RWPE2 (cell line): ENCODE measurements around the gene ABHD17C.

Experiments used
- ATAC-seq: fragments of 200-7000 bp; cut with Tn5 transposase; 3 replicates; pipeline ENCODE4 v1.9.1; 2021; ENCODE audit warnings: low read depth
- DNase-seq: peaks from one replicate; pipeline ENCODE4 v3.0.0-alpha.2; 2020; ENCODE audit warnings: low spot score
- H3K27ac ChIP-seq: fragments of 450-650 bp; 2 replicates; pipeline ENCODE4 v1.5.1; 2017; ENCODE audit warnings: mild to moderate bottlenecking; ENCODE audit not compliant: poor library complexity, severe bottlenecking
- H3K27me3 ChIP-seq: fragments of 250-450 bp; sonication (Bioruptor Pico); 2 replicates; pipeline ENCODE4 v1.5.1; 2021; ENCODE audit warnings: mild to moderate bottlenecking, moderate library complexity; ENCODE audit not compliant: insufficient read depth, poor library complexity, severe bottlenecking
- H3K36me3 ChIP-seq: fragments of 250-450 bp; sonication (Bioruptor Pico); 2 replicates; pipeline ENCODE4 v1.5.1; 2020; ENCODE audit warnings: low read depth, mild to moderate bottlenecking, moderate library complexity
- H3K4me1 ChIP-seq: fragments of 250-450 bp; sonication (Bioruptor Pico); 2 replicates; pipeline ENCODE4 v1.5.1; 2021; ENCODE audit warnings: mild to moderate bottlenecking, moderate library complexity; ENCODE audit not compliant: insufficient read depth, poor library complexity, severe bottlenecking
- H3K4me3 ChIP-seq: fragments of 250-450 bp; sonication (Bioruptor Pico); 2 replicates; pipeline ENCODE4 v1.5.1; 2021; ENCODE audit warnings: mild to moderate bottlenecking, moderate library complexity; ENCODE audit not compliant: severe bottlenecking
- H3K9me3 ChIP-seq: fragments of 250-450 bp; sonication (Bioruptor Pico); 2 replicates; pipeline ENCODE4 v1.5.1; 2021; ENCODE audit warnings: mild to moderate bottlenecking, moderate library complexity; ENCODE audit not compliant: severe bottlenecking
- TF ChIP-seq, protein P1 (sequence below): fragments of 450-650 bp; IDR thresholded peaks from one replicate; pipeline ENCODE4 v1.5.1; 2017; ENCODE audit warnings: mild to moderate bottlenecking, moderate library complexity; ENCODE audit not compliant: poor library complexity, severe bottlenecking

The ABHD17C gene

DNA sequence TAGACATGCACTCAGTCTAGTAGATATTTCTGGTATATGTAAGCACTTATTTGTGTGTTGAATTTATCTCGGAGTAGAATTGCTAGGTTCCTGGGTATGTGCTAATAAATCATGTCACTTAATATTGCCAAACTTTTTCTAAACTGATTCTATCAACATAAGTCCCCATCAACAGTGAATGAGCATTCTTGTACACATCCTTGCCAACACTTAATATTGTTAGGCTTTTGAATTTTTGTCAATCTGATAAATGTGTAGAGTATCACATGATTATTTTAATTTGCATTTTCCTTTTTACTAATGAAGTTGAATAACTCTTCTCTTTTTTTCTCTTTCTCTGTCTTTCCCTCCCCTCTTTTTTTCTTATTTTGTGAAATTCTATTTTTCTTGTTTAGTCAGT, 50.8 kb downstream of the ABHD17C start:
- Histone ChIP-seq H3K4me1 (peaks cover 14% of the 10 kb centered on the region), H3K27me3 (no peaks in the 10 kb centered on the region), H3K27ac (no peak overlapping the region), H3K9me3 (no peaks in the 10 kb centered on the region), H3K36me3 (peaks cover 23% of the 10 kb centered on the region), H3K4me3 (no peak overlapping the region)
- DNase-seq (no peak), ATAC-seq (no peak)
- TF ChIP-seq, protein P1, sequence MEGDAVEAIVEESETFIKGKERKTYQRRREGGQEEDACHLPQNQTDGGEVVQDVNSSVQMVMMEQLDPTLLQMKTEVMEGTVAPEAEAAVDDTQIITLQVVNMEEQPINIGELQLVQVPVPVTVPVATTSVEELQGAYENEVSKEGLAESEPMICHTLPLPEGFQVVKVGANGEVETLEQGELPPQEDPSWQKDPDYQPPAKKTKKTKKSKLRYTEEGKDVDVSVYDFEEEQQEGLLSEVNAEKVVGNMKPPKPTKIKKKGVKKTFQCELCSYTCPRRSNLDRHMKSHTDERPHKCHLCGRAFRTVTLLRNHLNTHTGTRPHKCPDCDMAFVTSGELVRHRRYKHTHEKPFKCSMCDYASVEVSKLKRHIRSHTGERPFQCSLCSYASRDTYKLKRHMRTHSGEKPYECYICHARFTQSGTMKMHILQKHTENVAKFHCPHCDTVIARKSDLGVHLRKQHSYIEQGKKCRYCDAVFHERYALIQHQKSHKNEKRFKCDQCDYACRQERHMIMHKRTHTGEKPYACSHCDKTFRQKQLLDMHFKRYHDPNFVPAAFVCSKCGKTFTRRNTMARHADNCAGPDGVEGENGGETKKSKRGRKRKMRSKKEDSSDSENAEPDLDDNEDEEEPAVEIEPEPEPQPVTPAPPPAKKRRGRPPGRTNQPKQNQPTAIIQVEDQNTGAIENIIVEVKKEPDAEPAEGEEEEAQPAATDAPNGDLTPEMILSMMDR: no peak

GRCh38 chr15:80747317-80748053, 52.4 kb downstream of the ABHD17C start:
- Histone ChIP-seq H3K4me1 (peaks cover 14% of the 10 kb centered on the region), H3K27me3 (no peaks in the 10 kb centered on the region), H3K36me3 (peaks cover 39% of the 10 kb centered on the region), H3K27ac (no peak overlapping the region), H3K9me3 (no peaks in the 10 kb centered on the region), H3K4me3 (no peak overlapping the region)
- DNase-seq: no peak
- TF ChIP-seq, protein P1: no peak
- ATAC-seq: no peak

DNA sequence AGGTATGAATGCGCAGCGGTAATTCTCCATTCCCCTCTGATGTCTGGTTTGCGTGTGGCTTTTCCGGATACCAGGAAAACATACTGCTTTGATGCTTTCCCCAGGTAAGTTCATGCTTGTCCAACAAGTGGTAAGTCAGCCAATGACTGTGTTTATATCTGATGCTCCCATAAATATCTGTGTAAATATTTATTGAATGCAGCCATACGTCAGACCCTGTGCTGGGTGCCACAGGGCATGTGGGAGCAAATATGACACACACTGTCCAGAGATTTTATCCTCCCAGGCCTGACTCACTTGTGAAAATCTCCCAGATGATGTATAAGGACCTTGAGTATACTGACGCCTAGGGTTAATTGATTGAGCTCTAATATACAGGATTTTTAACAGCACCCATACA, 54.5 kb downstream of the ABHD17C start:
- TF ChIP-seq, protein P1: peak; percentile 30
- Histone ChIP-seq H3K27me3 (no peaks in the 10 kb centered on the region), H3K4me3 (no peak overlapping the region), H3K9me3 (no peaks in the 10 kb centered on the region), H3K27ac (no peak overlapping the region), H3K36me3 (peaks cover 58% of the 10 kb centered on the region), H3K4me1 (peaks cover 5% of the 10 kb centered on the region)
- no peak for DNase-seq
- ATAC-seq: peak; percentile 91

DNA sequence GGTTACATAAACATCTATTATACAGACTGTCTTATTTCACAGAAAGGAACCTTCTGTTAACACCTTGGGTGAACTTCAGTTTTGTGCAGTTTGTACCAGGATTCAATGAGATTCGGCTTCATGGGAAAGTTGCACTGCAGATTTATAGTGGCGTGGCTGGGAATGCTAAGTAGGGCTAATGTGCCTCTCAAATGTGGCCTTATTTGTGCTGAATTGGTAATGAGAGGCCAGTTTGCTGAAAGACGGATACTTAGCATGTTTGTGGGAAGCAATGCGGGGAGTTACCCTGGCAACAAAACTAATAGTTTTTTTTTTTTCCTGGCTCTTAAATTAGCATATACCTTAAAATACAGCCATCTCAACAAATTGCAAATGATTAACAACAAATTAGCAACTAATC, 55.5 kb downstream of the ABHD17C start:
- Histone ChIP-seq H3K27me3 (no peaks in the 10 kb centered on the region), H3K9me3 (no peaks in the 10 kb centered on the region), H3K27ac (no peak overlapping the region), H3K4me3 (no peak overlapping the region), H3K4me1 (no peaks in the 10 kb centered on the region), H3K36me3 (peaks cover 66% of the 10 kb centered on the region)
- DNase-seq (no peak), ATAC-seq (no peak)
- TF ChIP-seq, protein P1: no peak

- no peak overlapping the region for H3K4me3 ChIP-seq
- H3K4me1 ChIP-seq: no peaks in the 10 kb centered on the region
- peaks cover 68% of the 10 kb centered on the region for H3K36me3 ChIP-seq
- TF ChIP-seq, protein P1: no peak
- no peaks in the 10 kb centered on the region for H3K27me3 ChIP-seq
- H3K9me3 ChIP-seq: peaks cover 2% of the 10 kb centered on the region
- DNase-seq (no peak), ATAC-seq (no peak)
- H3K27ac ChIP-seq: no peak overlapping the region
Observed at GRCh38 chr15:80752204-80752603, 57.1 kb downstream of the ABHD17C start.
